Inferior parietal cortex (tissue), 1 donor: Measurements from ENCODE around the gene EFL1.
"Not testable (repeated sequence)": the region's sequence is repeated elsewhere in the genome, so short reads cannot be mapped to it uniquely, and the experiment has no call there.

ENCODE experiments used
- DNase-seq: peaks from one replicate; pipeline ENCODE4 v3.0.0-alpha.2; 2016; ENCODE audit errors: extremely low spot score

The EFL1 gene

DNA sequence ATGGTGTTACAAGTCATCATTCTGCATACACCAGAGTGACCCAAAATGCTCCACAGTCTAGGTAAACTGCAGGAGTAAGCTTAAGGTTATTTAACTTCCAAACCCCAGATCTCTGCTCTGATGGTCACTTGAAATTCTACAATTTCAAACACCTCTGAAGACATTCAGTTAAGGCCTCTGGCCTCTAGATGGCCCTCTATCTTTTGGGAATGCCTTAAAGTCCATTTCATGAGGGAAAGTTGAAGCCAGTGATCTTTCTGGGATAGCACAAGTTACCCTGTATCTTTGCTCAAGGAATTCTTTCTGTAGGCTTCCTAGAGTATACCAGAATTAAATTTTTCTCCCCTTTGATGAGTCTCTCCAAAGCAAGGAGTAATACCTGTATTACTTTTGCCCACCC is 18.7 kb upstream of the EFL1 start:
- DNase-seq = not testable (repeated sequence)

DNA sequence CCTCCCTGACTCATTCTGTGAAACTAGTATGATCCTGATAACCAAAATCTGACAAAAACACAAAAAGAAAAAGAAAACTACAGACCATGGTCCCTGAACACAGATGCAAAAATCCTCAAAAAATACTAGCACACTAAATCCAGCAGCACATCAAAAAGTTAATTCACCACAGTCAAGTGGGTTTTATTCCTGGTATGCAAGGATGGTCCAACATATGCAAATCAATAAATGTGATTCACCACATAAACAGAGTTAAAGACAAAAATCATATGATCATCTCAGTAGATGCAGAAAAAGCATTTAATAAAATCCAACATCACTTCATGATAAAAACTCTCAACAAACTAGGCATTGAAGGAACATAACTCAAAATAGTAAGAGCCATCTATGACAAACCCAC is 12.9 kb upstream of the EFL1 start:
- no peak for DNase-seq

DNA sequence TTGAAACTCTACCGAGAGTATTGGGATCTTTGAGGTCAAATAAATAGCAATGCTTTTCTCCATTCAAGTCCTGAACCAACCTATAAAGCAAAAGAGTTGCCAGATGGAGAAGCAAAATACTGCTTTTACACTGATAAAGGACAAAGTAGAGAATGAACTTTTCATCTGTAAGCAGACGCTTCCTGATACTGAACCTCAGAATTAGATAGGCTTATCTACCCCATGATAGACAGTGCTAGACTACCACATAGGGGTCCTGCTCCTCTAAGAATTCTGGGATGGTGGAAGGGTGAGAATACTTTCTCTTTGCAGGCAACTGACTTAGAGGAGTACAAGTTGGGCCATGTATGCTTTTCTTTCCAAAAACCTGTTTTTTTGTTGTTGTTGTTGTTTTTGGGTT is 9.6 kb upstream of the EFL1 start:
- no peak for DNase-seq

DNA sequence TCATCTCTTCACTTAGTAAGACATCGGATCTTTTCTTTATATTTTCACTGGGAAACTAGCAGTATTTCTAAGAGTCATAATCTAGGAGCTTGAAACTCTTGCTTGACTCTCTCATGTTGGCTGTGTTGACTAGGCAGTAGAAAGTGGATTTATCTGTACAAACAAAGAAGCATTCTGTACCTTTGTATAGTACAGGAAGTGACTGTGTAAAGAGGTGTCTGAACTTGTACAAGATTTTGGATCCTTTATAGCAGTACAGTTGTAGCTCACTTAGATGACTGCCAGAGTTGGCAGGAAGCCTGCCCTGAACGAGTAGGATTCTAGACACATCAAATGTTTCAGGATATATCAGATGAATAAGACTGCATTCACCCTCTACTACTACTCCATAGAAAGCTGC is 5.9 kb upstream of the EFL1 start:
- DNase-seq = not testable (repeated sequence)

DNA sequence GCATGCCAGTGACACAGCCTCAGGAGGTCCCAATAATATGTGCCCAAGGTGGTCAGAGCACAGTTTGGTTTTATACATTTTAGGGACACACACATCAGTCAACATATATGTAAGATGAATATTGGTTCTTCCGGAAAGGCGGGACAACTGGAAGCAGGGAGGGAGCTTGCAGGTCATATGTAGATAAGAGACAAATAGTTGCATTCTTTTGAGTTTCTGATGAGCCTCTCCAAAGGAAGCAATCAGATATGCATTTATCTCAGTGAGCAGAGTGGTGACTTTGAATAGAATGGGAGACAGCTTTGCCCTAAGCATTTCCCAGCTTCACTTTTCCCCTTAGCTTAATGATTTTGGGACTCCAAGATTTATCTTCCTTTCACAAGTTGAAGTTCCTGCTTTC is 4.6 kb upstream of the EFL1 start:
- DNase-seq = not testable (repeated sequence)

DNA sequence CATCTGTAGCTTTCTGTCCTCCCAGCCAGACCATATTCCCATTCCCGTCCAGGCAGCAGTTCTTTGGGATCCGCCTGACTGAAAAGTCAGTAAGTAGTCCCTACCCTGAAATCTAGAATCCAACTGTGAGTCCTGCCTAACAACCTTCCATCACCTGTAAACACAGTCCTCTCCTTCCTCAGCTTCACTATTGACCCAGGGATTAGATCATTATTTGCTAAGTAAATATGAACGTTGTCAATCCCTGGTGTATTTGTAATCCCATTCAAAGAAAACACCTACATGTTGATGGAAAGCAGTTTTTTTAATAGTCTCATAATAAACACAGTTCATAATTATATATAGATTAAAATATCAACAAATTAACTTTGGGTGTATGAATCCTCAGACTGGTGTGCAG is 816 bp upstream of the EFL1 start:
- no peak for DNase-seq

DNA sequence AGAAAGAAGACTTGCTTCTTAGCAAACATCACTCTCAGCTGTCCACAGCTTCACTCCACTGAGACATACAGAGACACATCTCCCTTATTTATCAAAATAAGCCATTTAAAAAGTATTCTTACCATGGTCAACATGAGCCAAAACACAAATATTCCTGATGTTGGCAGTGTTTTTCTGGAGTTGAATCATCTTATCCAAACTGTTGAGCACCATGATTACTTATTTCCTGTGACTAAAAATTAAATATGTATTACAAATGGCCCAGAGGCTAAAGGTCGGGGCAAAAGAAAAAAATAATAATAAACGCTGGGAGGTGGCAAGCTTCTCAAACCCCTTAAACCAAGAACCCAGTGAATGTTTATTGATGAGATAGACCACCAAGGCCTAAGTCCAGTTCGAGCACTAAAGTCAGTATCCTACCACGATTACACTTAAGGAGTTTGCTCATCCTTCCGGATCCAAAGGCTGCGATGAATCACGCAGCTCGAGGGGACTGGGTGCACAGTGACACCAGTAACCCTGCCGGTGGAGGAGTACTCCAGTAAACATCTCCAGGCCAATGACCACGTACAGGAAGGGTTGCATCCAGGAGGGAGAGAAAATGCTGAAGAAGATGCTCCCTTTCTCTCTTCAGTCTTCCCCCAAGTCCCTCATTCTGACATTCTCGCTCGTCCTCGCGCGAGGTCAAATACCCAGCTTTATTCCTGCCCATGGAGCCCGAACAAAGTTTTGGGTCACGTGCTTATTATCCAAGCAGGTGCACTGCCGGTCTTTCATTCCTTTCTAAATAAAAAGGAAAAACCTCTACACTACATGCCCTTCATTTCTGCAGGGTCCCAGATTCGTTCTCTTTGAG is 740 bp downstream of the EFL1 start:
- DNase-seq = not testable (repeated sequence)

DNA sequence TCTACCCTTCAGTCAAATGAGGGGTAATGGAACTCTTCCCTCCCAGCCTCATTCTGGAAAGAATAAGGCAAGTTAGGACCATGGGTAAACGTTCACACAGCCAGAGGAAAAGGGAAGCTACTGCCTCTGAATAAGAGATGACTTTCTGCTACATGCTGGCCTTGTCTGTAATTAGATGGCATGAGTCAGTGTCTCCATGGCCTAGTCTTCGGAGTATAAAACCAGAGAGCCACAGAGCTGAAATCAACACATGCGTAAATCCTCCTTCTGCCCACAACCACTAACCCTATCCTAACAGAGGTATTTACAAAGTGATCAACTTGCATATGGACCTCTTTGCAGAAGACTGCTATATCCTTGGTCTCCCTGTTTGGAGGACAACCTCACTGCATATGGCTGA is 14.3 kb downstream of the EFL1 start:
- not testable (repeated sequence) for DNase-seq

DNA sequence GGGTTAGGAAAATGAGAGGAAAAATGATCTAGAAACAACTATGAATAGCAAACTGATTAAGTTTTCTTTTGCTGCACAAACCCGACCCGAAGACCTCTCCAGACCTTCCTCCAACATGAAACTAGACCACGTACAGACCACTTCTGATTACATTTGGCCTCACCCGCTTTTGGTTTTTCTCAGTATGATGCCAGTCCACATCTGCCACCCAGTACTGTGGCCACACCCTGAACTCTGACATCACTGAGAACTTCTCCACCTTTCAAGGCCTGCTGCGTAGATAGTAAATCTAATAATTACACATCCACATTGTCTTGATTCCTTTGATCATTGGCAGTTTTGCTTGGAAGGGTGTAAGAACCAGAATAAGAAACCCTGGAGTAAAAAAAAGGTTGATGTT is 16.6 kb downstream of the EFL1 start:
- not testable (repeated sequence) for DNase-seq

DNA sequence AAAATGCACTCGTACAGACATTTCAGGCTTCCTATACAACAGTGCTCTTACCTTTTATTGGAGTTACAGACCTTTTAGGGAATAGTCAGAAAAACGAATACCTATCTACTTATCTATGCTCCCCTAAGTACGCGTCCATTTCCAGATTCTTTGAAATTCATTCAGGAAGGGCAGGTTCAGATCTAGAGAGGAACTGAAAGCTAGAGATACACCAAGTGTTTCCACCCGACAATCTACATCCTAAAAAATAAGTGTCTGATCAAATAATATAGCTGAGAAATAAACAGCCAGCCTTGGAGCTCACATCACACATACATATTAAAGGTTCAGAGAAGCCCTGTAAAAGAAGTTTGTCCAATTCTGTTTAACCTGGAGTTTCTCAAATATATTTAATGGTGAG is 18.9 kb downstream of the EFL1 start:
- not testable (repeated sequence) for DNase-seq

DNA sequence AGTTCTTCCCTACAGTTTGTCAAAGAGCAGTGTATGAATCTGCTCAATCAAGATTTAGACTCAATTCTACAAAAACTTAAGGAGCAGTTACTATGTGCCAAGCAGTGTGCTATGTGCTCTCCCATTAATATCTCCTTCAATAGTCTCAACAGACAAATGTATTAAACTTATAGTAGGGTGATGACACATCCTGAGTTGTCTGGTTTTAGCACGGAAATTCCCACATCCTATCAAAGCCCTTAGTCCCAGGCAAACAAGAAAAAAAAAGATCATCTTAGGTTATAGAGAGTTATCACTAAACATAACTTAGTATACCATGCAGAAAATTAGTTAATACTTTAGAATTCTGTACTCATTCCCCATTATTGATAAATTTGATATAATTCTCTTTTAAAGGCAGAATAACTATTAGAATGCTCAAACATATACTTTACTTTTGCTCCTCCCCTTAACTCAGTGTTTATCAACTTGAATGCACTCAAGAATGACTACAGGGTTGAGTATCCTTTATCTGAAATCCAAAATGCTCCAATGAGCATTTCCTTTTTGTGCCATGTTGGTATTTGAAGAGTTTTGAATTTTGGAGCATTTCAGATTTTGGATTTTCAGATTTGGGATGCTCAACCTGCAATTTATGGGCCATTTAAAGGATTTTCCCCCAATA is 20.6 kb downstream of the EFL1 start:
- not testable (repeated sequence) for DNase-seq

DNA sequence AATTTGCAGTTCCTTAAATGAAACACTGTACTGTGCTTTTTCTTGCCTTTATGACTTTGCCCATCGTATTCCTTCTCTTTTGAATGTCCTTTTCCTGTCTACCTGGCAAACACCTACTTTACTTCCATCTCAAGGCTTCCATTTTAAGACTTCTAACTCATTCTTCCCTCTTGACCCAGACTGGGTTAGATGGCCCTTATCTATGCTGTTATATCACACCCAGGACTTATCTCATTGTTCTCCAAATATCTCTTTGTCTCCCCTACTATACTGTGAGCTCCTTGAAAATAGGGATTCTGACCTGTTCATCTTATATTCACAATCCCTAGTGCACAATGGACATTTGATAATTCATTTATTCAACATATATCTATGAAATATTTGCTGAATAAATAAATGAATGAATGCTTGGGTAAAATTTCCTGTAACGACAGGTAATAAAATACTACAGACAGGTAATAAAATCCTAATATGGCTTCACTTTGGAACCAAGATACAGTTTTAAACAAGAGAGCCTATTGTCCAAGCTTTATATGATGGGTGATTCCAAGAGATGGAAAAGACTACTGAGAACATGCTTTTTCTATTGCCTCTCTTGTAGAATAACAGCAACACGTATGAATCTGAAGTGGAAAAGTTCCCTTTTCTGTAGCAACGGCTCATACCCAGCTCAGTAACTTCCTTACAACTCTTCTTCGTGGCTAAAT is 22.7 kb downstream of the EFL1 start:
- no peak for DNase-seq

DNA sequence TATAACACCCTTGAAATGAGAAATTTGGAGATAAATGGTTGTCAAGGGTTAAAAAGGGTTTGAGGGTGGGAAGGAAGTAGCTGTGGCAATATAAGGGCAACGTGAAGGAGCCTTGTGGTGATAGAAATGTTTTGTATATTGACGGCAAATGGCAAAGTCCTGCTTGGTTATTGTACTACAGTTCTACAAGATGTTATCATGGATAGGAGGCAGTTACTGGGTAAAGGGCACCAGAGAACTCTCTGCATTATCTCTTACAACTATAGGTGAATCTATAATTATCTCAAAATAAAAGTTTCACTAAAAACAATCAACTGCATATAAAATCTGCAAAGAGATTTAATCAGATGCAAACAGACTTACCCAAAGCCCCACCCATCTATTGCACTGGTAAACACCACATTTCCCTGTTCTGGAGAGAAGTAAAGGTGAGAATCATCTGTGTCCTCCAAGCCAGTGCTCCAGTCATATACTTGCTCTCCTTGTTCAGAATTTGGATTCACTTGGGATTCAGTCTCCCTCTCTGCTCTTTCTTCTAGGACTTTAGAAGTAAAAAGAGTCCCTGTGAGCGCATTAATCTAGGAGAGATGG is 24.5 kb downstream of the EFL1 start:
- DNase-seq = not testable (repeated sequence)

DNA sequence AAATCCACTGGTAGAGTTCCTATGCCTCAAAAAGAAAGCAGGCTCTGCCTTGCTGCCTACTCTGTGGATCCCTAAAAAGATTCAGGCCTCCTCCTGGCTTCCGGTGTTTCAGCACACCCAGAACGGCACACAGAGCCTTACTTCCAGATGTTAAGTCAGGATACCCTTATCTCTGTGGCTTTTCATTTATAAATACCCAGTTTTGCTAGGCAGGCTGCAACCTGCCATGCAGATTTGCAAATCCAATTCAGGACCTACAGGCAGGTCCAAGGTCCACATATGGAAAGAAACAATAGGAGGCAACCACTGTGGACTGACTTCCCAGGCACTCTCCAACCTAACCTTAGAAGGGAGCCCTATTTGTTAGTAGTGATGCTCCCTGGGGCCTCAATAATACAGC is 30.7 kb downstream of the EFL1 start:
- DNase-seq = no peak

DNA sequence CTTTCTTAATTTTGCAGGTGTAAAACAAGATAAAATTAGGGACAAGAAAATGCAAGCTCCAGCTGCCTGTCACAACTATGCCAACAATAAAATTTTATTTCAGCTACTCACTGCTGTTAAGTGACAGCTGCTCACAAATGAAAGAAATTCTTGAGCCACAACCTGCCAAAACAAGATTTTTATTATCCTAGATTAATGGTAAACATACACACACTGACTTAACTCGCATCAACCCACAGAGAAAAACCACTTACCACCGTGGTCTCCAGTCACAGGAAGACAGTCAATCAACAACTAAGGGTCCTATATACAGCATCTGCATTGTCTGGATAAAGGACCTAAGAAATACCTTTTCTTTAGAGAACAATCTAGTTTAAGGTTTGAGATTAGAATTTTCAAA is 31.3 kb downstream of the EFL1 start:
- DNase-seq = no peak

DNA sequence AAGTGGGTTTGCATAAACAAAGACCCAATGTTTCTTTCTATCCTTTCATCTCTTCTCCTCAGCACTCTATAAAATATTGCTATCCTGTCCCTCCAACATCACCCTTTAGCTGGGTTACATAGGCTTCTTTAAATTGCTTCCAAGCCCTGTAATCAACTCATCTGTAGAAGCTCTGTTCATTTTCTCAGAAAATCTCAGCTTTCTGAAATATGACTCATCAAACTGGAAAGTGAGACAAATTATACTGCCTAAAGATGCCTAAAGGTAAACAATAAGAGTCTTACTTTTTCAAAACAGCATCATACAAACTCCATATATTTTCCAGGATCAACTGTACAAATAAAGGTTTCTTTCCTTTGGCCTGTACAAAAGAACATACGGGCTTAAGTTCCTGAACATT is 33.8 kb downstream of the EFL1 start:
- DNase-seq = no peak

DNA sequence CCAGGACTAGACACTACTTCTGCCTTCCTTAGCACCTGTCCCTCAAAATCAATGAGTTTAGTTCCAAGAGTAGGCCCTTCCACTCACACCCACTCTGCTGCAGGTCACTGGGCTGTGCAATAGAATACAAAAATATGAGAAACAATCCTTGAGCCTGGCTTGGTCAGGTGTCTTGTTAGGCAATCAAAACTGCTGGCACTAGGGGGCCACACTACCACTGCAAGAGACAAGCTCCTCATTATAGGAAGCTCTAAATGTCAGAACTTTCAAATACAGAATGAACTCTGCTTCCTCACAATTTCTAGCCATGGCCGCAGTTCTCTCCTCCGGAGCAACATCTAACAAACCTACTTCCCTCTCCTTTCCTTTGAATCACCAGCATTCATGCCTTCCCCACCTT is 41.0 kb downstream of the EFL1 start:
- not testable (repeated sequence) for DNase-seq

DNA sequence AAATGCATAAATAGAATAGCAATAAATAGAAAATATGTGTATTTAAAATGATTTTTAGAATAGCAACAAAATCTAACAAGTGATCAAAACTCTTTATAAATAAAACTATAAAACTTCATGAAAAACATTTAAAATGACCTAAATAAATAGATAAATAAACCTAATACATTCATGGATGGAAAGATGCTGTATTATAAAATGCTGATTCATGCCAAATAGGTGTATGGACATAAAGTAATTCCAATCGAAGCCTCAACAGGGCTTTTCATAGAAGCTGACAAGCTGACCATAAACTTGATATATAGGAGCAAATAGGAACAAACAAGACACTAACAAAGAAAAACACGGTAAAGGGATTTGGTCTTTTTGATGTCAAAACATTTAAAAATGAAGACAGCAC is 46.4 kb downstream of the EFL1 start:
- not testable (repeated sequence) for DNase-seq

DNA sequence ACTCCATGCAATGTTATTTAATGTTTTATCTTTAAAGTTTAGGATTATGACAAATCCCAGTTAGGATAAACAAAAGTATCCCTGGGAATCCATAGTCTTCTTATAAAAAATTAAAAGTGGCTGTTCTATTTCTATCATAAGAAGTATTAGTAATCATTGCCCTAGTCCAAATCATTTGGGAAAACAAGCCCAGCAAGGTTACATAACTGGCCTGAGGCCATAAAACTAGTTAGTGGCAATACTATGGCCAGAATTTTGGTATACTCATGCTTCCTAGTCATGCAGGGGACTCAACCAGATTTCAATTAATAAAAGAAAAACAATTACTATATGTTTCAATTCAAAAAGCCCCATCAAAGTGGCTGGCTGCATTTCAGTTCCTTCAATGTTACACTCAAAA is 50.3 kb downstream of the EFL1 start:
- DNase-seq = not testable (repeated sequence)

DNA sequence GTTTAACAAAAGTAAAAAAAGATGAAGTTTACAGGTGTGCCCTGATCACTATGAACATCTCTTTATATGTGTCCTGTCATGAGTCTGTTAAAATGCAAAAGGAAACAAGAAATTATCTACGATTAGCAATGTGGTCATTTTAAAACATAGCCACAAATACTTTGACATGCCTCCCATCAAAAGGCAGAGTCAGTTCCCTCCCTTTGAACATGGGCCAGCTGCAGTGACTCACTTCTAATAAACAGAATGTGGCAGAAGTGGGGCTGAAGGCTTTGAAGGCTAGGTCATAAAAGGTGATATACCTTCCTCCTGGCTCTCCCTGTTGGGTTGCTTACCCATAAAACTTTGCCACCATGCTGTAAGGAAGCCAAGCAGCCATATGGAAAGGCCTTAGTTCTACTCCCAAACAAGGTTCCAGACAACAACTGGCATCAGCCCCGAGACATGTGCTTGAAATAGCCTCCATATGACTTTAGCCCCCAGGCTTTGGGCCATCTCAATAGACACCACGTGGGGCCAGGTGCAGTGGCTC is 52.4 kb downstream of the EFL1 start:
- DNase-seq = not testable (repeated sequence)

DNA sequence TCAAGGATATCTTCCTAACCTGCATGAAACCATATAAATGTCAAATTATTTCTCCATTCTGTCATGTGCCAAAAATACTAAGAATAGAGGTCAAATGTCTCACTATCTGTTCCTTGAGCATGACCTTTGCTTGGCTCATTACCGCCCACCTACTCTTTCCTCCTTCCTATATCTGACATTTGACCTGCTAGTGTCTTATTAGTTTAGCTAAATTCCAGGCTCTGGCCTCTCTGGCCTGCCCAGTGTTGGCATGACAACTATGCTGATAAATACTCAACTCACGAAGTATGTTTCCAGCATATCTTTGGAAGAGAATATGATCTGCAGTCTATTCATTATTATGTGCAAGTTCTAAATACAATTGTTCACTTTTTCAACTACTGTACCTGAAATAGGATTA is 58.0 kb downstream of the EFL1 start:
- DNase-seq = not testable (repeated sequence)
